UCSD-AML1 (cell line): ENCODE measurements around the gene ELF1.
"Not testable (repeated sequence)": the region's sequence is repeated elsewhere in the genome, so short reads cannot be mapped to it uniquely, and the experiment has no call there.

Source experiments
- DNase-seq: peaks from one replicate; lab custom pipeline; 2025; ENCODE audit not compliant: unreplicated experiment; lab: John Stamatoyannopoulos, UW

Gene ELF1

DNA sequence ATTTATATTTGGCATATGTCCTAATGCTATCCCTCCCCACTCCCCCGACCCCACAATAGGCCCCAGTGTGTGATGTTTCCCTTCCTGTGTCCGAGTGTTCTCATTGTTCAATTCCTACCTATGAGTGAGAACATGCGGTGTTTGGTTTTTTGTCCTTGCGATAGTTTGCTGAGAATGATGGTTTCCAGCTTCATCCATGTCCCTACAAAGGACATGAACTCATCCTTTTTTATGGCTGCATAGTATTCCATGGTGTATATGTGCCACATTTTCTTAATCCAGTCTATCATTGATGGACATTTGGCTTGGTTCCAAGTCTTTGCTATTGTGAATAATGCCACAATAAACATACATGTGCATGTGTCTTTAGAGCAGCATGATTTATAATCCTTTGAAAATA, 23.3 kb upstream of the ELF1 start:
- not testable (repeated sequence) for DNase-seq

DNA sequence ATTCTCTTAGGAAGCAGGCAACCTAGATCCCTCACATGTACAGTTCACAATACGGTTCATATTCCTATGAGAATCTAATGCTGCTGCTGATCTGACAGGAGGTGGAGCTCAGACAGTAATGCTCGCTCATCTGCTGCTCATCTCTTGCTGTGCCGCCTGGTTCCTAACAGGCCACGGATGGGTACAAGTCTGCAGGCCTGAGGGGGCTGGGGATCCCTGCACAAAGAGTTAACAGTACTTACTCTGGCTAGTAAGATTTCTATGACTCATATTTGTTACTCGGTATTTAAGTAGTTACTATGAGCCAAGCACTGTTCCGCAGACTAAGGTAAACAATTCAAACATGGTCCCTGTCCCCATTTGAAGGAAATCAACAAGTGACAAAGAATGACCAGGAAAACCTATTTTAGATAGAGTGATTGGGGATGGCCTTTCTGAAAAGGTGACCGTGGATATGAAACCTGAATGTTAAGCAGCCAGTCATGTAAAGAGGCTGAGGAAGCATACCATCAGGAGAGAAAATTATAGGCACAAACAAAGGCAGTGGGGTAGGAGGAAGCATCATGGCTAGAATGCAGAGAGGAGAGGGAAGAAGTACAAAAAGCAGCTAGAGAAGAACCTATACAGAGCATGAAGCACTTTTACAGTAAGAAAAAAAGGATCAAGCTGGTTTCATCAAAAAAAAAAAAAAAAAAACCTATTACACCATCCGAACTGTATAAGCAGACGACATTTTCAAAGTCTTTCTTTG, 21.6 kb upstream of the ELF1 start:
- no peak for DNase-seq

DNA sequence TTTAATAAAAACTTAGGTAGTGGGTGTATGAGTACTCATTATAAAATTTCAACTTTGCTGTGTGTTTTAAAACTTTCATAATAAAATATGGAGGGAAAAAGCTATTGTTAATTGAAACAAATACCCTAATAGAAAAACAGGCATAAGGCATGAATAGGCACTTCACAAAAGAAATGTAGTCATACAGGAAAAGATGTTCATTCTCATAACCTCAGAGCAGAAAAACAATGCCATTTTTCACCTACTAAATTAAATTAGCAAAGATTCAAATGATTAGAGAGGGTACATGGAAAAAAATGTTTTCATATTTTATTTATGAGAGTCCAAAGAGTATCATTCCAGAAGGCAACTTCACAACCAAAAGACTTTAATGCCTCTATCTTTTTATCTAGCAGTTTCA, 20.6 kb upstream of the ELF1 start:
- DNase-seq: no peak

DNA sequence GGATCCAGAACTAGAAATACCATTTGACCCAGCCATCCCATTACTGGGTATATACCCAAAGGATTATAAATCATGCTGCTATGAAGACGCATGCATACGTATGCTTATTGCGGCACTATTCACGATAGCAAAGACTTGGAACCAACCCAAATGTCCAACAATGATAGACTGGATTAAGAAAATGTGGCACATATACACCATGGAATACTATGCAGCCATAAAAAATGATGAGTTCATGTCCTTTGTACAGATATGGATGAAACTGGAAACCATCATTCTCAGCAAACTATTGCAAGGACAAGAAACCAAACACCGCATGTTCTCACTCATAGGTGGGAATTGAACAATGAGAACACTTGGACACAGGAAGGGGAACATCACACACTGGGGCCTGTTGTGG, 17.4 kb upstream of the ELF1 start:
- DNase-seq: not testable (repeated sequence)

DNA sequence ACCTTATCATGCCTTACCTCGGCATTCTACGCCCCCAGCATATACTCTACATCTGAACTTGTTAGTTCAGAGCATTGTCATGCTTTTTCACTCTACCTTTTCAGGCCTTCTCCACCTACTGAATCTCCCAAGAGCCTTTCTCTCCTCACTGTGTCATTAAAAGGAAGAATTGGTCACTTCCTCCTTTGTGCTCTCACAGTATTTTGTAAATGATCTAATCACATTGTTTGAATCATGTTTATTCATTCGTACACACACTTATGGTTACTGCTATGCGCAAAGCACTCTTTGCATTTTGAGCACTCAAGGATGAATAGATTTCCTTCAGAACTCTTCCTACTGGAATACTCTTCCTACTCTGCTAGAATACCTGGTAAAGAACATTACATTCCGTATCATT, 15.8 kb upstream of the ELF1 start:
- DNase-seq: no peak

DNA sequence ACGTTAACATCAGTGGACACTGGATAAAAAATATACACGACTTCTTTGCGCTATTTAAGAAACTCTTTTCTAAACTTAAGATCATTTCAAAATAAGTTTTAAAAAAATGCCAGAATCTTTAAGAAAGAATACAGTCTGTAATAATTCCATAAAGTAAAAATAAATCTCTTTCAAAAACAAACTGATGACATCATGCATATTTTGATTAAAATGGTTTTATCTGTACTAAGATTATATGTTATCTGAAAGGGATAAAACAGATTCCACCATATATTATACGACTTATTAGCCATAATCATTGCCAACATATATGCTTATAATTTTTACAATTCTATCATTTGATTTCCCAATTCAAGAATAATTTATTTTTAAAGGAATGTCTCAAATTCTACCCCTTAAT, 15.3 kb upstream of the ELF1 start:
- DNase-seq: no peak

DNA sequence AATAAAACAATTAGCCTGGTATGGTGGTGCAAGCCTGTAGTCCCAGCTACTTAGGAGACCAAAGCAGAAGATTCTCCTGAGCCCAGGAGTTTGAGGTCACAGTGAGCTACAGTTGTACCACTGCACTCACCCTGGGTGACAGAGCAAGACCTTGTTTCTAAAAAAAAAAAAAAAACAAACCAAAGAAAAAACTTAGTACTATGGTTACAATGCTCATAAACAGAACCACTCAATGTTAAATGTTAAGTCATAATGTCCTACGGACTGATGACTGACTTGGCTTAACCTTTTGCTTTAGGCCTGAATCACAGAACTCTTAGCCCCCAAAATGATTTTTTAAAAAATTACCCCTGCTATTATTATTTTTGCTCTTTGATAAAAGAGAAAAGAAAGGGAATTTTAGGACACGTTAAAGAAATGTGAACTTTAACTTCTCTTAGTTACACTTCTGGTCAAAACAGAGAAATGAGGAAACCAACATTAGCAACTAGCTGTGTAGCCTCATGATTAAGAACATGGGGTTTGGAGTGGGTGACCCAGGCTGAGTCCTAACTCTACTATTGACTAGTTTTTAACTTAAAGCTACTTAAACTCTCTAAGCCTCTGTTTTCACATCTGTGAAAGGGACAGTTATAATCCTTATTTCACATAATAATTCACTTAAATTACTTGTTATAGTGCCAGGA, 13.7 kb upstream of the ELF1 start:
- DNase-seq: no peak

DNA sequence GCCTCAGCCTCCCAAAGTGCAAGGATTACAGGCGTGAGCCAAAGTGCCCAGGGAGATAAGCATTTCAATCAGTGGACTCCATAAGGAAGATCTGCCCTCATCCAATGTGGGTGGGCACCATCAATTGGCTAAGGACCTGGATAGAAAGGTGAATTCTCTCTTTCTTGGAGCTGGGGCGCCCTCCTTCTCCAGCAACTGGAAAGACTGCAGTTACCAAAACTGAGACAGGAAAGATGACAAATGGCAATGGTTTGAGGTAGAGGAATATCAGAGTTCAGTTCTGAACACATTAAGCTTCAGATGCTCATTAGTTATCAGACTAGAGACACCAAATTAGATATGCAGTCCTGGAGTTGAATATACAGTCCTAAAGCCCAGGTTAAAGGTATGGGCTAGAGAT, 10.5 kb upstream of the ELF1 start:
- DNase-seq: peak; percentile 16

DNA sequence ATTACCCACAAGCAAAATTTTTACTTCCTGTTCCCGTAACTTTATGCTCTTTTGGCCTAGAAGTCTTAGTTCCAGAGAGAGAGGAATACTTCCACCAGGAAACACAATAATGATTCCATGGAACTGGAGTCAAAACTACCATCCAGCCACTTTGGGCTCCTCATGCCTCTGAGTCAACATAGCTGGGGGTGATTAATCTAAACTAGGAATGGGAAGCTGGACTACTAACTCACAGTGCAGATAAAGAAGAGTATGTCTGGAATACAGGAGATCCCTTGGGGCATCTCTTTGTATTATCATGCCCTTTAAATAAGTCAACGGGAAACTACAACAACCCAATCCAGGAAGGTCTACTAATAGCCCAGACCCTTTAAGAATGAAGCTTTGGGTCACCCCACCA, 8.9 kb upstream of the ELF1 start:
- no peak for DNase-seq

DNA sequence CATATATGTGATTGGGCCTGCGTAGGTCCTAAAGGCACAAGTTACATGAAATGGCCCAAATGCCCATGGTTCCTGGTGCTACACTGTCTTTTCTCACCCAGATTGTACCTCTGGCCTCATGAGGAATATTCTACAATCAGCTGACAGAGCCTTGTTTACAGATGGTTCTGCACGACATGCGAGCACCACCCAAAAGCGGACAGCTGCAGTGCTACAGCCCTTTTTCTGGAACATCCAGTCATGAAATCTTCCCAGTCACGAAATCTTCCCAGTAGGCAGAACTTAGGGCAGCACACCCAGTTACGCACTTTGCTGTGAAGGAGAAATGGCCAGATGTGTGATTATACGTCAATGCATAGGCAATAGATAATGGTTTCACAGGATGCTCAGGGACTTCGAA, 7.7 kb upstream of the ELF1 start:
- no peak for DNase-seq

DNA sequence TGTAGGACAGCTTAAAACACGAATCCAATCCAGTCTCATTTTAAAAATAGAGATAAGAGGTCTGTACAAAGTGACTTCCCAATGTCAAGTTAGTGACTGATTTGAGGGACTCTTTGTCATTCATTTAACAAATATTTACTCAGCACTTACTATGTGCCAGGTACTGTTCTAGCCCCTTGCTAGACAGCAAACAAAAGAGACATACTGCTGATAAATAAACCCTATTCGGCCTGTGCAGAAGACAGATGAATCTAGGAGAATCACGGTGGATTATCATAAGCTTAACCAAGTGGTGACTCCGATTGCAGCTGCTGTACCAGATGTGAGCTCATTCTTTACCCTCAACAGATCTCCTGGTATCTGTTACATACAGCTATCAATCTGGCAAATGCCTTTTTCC, 6.4 kb upstream of the ELF1 start:
- DNase-seq: no peak

DNA sequence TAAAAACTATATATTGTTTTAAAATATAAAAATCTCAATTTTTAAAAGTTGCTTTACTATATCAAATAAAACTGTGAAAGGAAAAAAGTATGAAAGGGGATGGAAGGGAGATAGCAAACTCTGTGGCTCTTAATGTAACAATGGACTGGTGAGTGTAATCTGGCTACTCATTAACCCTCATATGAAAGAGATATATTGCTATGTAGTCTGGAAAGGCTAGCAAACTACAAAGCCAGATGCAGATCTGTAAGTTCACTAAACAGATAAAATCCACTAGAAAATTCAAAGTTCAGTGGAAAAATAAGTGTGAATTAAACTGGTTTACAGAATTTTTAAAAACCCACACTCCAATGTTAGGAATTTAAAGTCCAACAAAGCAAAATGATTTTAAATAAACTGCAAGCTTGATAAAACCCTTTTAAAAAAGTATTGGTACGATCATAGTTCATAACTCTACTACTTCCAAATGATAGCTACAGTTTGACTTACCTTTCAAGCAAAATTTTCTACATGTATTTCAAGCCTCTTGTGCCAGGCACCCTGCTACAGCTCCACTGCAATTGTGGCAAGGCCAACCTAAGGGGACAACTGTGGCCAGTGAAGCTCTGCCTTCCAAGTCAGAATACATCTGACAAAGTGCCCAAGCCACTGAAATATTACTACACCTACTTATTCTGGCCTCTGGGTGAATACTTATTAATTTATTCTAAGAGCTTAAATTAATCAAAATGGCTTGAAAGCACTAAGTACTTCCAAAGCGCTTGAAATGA, 647 bp upstream of the ELF1 start:
- DNase-seq: no peak

DNA sequence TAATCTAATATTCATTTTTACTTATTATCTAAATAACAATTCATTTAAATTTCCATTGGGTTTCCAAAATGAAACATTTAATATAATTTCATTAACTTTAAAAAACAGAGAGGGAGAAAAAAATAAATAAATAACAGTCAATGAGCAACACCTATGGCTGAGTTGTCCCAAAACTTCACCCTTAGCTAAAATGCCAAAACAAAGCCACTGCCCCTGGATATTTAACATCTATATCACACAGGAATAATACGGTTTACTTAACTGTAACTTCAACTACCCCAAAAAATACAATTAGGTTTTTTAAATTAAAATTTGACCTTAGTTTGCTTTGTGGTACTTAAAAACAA, 541 bp downstream of the ELF1 start:
- DNase-seq: no peak

DNA sequence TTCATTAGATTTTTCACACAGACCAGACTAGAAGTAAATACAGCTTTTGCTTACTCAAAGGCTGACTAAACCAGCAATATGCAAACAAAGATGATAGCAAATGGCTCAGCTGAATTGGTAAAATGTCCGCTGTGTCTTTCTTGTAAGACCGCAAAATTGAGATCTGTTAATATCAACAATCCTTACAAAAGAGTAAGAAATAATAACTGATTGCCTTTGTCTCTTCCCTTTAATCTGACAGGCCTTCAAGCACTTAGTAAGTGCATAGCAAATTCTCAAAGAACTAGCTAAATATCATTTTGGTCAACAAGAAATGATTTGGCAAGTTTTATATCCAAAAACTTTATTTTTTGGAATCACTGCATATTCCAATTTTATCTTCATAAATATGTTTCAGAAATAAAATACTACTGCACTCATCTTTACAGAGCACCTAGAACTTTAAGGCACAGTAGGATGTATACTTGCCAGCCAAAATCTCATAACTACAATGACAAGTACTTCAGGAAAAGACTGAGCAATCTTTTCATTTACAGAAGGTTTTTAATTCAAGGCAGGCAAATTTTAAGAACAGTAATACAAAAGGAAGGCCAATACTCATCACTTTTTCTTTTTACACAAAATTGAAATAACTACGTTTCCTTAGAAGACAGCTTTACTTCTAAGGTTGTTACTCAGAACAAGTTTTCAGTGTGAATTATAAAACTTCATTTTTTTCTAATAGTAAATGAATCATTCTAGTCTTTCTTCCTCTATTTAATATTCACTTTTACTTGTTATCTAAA, 1.1 kb downstream of the ELF1 start:
- DNase-seq: no peak

DNA sequence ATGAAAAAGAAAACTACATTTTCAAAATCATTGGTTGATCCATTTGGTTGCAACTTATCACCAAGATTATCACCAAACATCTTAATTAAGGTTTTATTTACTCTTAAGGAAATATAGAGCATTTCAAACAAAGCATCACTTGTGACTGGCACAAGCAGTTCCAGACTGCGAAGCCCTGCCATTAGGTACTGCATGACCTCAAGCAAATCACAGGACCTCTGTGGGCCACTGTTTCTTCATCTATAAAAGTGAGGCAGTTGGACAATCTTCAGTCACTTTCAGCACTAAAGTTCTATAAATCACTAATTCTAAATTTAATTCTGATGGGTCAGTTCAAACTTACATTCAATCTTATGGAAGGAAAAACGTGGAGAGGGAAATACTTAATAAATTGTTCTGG, 2.0 kb downstream of the ELF1 start:
- no peak for DNase-seq

DNA sequence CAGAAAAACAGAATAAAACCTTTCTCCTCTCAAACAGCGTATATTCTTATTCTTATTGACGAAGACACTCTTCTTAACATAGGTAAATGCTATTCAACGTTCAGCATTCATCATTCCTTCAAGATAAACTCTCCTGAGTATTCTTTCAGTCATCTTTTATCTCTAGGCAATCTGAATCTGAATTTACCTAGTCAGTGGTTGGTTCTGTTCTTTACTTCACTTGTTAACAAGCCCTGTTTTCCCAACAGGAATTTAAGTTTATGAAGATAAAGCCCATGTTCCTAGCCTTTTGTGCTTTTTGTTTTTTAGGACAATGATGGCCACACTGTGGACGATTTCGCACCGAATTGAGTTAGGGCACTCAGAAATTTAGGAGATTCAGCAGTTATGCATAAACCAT, 3.2 kb downstream of the ELF1 start:
- DNase-seq: no peak

DNA sequence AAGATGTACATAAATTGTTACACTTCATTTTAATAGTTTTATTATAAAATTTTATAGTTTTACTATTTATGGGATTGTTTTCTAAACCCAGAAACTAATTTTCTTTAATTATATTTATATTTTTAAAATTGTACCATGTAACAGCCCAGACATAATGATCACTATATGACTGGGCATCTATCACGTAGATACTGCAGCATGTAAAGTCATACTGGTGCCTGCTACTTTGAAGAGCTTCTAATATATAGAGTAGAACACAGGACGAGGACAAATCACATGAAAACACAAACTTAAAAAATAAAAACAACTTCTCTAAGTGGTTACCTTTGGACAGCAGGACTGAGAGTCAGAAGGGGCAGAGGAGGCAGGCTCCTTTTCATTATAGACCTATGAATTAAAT, 5.3 kb downstream of the ELF1 start:
- no peak for DNase-seq

DNA sequence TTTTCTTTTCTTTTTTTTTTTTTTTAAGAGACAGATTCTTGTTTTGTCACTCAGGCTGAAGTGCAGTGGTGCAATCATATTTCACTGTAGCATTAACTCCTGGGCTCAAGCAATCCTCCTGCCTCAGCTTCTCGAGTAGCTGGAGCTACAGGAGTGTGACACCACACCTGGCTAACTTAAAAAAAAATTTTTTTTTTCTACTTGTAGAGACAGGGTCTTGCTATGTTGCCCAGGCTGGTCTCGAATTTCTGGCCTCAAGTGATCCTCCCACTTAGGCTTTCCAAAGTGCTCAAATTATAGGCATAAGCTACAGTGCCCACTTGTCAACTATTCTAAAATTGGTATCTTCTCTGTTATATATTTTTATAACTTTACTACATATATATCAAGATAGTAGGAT, 6.6 kb downstream of the ELF1 start:
- DNase-seq: no peak

DNA sequence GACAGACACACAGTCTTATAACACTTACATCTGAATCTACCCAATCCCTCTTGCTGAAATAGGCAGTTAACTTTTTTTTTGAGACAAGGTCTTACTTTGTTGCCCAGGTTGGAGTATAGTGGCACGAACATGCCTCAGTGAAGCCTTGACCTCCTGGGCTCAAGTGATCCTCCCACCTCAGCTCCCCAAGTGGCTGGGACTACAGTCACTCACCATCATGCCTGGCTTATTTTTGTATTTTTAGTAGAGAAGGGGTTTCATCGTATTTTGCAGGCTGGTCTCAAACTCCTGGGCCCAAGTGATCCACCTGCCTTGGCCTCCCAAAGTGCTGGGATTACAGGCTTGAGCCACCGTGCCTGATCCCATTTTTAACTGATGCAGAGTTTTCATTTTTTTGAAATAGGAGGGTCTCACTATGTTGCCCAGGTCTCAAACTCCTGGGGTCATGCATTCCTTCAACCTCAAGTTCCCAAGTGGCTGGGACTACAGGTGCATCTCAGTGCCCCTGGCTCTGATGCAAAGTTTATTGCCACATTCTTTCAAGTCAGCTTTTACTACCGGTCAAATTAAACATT, 7.6 kb downstream of the ELF1 start:
- DNase-seq: no peak

DNA sequence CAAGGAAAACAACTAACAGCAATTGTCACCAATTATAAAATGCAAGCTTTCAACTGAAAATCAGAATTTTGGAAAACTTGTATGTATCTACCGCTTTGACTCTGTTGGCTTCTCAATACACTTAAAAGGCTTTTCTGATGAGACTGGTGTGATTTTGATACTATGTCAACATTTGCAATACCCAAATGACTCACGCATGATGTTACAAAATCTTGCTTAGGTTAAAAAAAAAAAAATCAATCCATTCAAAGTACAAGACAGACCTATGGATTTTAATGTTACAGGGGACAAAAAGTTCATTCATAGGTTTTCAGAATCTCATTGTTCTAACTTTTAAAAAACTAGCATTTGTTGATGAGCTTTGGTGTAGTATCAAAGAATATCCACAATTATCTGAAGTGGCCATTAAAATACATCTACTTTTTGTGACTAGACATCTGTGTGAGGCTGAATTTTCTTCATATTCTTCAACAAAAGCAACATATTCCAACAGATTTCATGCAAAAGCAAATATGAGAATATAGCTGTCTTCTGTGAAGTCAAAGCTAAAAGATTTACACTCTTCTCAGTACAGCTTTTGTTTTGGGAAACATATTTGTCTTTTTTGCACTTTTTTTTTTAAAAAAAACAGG, 10.7 kb downstream of the ELF1 start:
- no peak for DNase-seq

DNA sequence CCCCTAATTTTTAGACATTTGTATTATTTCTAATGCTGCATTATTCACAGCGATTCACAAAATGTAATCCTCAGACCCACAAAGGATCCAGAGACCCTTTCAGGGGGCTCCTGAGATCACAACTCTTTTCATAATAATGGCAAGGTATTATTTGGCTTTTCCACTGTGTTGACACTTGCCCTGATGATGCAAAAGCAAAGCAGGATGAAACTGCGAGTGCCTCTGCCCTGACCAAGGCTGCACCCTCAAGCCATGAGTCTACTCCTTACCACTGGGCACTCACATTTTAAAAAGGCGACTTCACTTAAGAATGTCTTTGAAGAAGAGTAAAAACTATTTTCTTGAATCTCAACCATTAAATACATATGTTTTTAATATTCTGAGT, 11.4 kb downstream of the ELF1 start:
- DNase-seq: no peak
